OCI-LY1 (cell line): Measurements from ENCODE around the gene ASRGL1.

ENCODE experiments used
- H2AFZ ChIP-seq: fragments of 200-600 bp; sonication (generic), shearing (Covaris generic); 2 replicates; pipeline ENCODE4 v1.6.0; 2014; ENCODE audit warnings: antibody characterized with exemption, mild to moderate bottlenecking, low read length
- H3F3A ChIP-seq: fragments of 200-600 bp; sonication (generic), shearing (Covaris generic); 2 replicates; pipeline ENCODE4 v1.6.0; 2014; ENCODE audit warnings: mild to moderate bottlenecking, antibody characterized with exemption, low read length, moderate library complexity; ENCODE audit not compliant: insufficient read depth
- H3K27ac ChIP-seq: fragments of 200-600 bp; sonication (generic); 2 replicates; pipeline ENCODE4 v1.5.1; 2014; ENCODE audit warnings: low read length, mixed run types, mild to moderate bottlenecking, low read depth; ENCODE audit not compliant: poor library complexity, severe bottlenecking
- H3K27me3 ChIP-seq: fragments of 200-600 bp; sonication (generic); 2 replicates; pipeline ENCODE4 v1.6.0; 2014; ENCODE audit warnings: antibody characterized with exemption, mild to moderate bottlenecking, low read length, moderate library complexity; ENCODE audit not compliant: insufficient read depth
- H3K36me3 ChIP-seq: fragments of 200-600 bp; sonication (generic); 2 replicates; pipeline ENCODE4 v1.6.1; 2014; ENCODE audit warnings: mild to moderate bottlenecking, antibody characterized with exemption, low read length, moderate library complexity, mixed read lengths; ENCODE audit not compliant: insufficient read depth
- H3K4me1 ChIP-seq: fragments of 200-600 bp; sonication (generic); 2 replicates; pipeline ENCODE4 v1.5.1; 2014; ENCODE audit warnings: mild to moderate bottlenecking, low read length, moderate library complexity; ENCODE audit not compliant: insufficient read depth, severe bottlenecking
- H3K4me2 ChIP-seq: fragments of 200-600 bp; sonication (generic), shearing (Covaris generic); 2 replicates; pipeline ENCODE4 v1.6.1; 2014; ENCODE audit warnings: low read length
- H3K4me3 ChIP-seq: fragments of 200-600 bp; sonication (generic); 2 replicates; pipeline ENCODE4 v1.5.1; 2014; ENCODE audit warnings: low read length, low read depth, mild to moderate bottlenecking, mixed read lengths; ENCODE audit not compliant: poor library complexity, severe bottlenecking
- H3K79me2 ChIP-seq: fragments of 200-600 bp; shearing (Covaris generic); 2 replicates; pipeline ENCODE4 v1.6.1; 2016; ENCODE audit warnings: mixed run types, low read length, mixed read lengths; ENCODE audit not compliant: insufficient read depth
- H3K9ac ChIP-seq: fragments of 200-600 bp; sonication (generic), shearing (Covaris generic); 2 replicates; pipeline ENCODE4 v1.6.1; 2014; ENCODE audit warnings: mild to moderate bottlenecking, low read length, mixed read lengths
- H3K9me2 ChIP-seq: fragments of 200-600 bp; sonication (generic), shearing (Covaris generic); 2 replicates; pipeline ENCODE4 v1.6.1; 2014; ENCODE audit warnings: low read depth, mild to moderate bottlenecking, low read length, mixed read lengths
- H3K9me3 ChIP-seq: fragments of 200-600 bp; shearing (Covaris generic); 2 replicates; pipeline ENCODE4 v1.6.1; 2014; ENCODE audit warnings: low read length, mixed read lengths
- H4K20me1 ChIP-seq: fragments of 200-600 bp; sonication (generic), shearing (Covaris generic); 2 replicates; pipeline ENCODE4 v1.6.0; 2016; ENCODE audit warnings: mild to moderate bottlenecking, low read length; ENCODE audit not compliant: insufficient read depth
- EZH2 ChIP-seq: fragments of 200-600 bp; sonication (generic), shearing (Covaris generic); IDR thresholded peaks from 2 replicates; pipeline ENCODE4 v1.8.0; 2017; ENCODE audit warnings: borderline replicate concordance, mixed run types, mild to moderate bottlenecking, antibody characterized with exemption, low read length, moderate library complexity, mixed read lengths
- TF ChIP-seq, protein P1 (sequence below): fragments of 200-600 bp; sonication (generic), shearing (Covaris generic); IDR thresholded peaks from 2 replicates; pipeline ENCODE4 v1.5.1; 2017; ENCODE audit warnings: mild to moderate bottlenecking, antibody characterized with exemption, low read length, moderate library complexity, mixed read lengths

ASRGL1 gene

DNA sequence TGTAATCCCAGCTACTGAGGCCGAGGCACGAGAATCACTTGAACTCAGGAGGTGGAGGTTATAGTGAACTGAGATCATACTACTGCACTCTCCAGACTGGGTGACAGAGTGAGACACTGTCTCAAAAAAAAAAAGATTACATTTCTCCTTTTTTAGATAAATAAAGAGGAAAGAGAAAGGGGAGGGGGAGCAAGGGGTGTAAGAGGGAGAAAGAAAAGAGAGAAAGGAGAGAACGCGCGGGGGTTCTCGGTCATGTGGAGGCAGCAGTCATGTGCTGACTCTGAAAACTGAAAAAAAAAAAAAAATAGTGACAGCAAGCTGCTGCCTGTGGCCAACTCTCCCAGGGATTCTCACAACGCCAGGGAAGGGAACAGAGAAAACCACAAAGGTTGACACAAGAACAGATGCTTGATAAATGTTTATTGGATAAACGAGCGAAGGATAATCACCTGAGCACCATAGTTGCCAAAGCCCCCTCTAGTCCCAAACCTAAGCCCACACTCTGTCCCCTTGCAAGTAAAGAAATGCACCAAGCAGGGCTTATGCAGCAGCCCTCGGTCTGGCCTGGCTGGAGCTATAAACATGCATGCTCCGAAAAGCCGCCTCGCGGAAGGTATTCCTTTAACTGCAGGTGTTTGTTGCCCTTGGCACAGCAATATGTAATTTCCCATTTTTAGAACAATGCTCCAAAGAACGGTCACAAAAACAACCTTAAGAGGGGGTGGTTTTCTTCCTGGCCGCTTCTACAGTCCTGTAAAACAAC lies 96.1 kb downstream of the ASRGL1 start:
- no peak overlapping the region for H3K27ac ChIP-seq
- H4K20me1 ChIP-seq, result no peaks in the 10 kb centered on the region
- no peaks in the 10 kb centered on the region for H3K9me3 ChIP-seq
- H3F3A ChIP-seq, result no peaks in the 10 kb centered on the region
- H3K36me3 ChIP-seq, result no peaks in the 10 kb centered on the region
- H2AFZ ChIP-seq, result no peak overlapping the region
- no peaks in the 10 kb centered on the region for H3K9me2 ChIP-seq
- TF ChIP-seq, protein P1, sequence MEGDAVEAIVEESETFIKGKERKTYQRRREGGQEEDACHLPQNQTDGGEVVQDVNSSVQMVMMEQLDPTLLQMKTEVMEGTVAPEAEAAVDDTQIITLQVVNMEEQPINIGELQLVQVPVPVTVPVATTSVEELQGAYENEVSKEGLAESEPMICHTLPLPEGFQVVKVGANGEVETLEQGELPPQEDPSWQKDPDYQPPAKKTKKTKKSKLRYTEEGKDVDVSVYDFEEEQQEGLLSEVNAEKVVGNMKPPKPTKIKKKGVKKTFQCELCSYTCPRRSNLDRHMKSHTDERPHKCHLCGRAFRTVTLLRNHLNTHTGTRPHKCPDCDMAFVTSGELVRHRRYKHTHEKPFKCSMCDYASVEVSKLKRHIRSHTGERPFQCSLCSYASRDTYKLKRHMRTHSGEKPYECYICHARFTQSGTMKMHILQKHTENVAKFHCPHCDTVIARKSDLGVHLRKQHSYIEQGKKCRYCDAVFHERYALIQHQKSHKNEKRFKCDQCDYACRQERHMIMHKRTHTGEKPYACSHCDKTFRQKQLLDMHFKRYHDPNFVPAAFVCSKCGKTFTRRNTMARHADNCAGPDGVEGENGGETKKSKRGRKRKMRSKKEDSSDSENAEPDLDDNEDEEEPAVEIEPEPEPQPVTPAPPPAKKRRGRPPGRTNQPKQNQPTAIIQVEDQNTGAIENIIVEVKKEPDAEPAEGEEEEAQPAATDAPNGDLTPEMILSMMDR, result no peak
- TF ChIP-seq EZH2, result no peak
- no peak overlapping the region for H3K4me3 ChIP-seq
- H3K79me2 ChIP-seq, result no peaks in the 10 kb centered on the region
- peaks cover 3% of the 10 kb centered on the region; the same call in 1 of the 2 replicates for H3K27me3 ChIP-seq
- H3K9ac ChIP-seq, result no peak overlapping the region
- no peak overlapping the region for H3K4me2 ChIP-seq
- no peaks in the 10 kb centered on the region for H3K4me1 ChIP-seq

DNA sequence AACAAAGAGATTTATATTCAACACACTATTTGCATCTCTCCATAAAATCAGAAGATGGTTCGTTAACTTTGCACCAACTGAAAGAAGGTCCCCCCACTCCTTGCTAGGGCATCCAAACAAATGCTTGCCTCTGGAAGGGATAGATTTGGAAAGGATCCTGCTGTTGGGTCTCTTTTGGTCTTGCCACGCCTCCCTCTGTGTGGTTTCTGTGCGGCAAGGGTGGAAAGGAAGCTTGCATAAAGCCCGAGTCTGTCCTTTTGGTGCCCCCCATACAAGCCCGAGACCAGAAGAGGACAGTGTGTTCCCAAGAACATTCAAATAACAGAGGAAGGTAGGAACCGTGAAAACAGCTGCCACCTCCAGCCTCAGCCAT lies 96.6 kb downstream of the ASRGL1 start:
- Histone ChIP-seq H3K79me2 (no peaks in the 10 kb centered on the region), H3K9me3 (no peaks in the 10 kb centered on the region), H3K27ac (no peak overlapping the region), H3K9ac (no peak overlapping the region), H3K4me2 (no peak overlapping the region), H3F3A (no peaks in the 10 kb centered on the region), H3K4me1 (no peaks in the 10 kb centered on the region), H4K20me1 (no peaks in the 10 kb centered on the region), H2AFZ (no peak overlapping the region), H3K27me3 (no peaks in the 10 kb centered on the region; the same call in 1 of the 2 replicates), H3K4me3 (no peak overlapping the region), H3K36me3 (no peaks in the 10 kb centered on the region), H3K9me2 (no peaks in the 10 kb centered on the region)
- TF ChIP-seq, protein P1, result no peak
- TF ChIP-seq EZH2, result no peak

DNA sequence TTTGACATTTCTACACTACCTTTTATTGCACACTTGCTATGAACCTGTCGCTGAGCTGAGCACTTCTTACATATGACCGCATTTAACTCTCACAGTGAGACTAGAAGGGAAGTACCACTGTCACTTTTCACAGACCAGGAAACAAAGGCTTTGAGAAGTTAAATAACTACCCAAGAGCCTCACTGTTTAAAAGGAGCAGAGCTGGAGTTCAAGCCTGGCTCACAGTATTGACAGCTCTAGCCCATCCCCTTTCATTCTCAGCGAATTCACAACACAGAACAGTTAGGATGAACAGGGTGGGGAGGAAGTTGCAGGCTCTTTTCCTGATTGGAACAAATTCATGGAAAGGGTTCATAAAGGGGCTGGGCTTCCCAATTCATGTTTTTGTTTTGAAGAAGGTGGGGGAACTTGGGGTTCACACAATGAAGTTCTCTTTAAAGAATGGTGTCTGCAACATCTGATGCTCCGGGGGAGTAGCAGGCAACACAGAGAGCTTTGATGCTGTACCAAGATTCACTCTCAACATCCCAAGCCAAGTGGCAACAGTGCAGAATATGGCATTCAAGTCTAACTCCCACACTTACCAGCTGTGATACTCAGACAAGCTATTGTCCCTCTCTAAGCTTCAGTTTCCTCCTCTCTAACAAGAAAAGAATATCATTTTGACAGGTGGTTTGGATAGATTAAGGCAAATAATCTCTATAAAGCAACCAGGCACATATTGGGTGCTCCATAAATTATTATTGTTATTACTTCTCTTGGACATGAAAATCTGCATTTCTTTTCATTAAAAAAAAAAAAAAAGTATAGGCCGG lies 98.8 kb downstream of the ASRGL1 start:
- Histone ChIP-seq H3K4me1 (no peaks in the 10 kb centered on the region), H3K9ac (no peak overlapping the region), H3K27ac (no peak overlapping the region), H3K9me2 (no peaks in the 10 kb centered on the region), H3K4me3 (no peak overlapping the region), H3K9me3 (no peaks in the 10 kb centered on the region), H3K36me3 (no peaks in the 10 kb centered on the region), H3F3A (no peaks in the 10 kb centered on the region), H3K79me2 (no peaks in the 10 kb centered on the region), H3K27me3 (no peaks in the 10 kb centered on the region; the same call in 1 of the 2 replicates), H3K4me2 (no peak overlapping the region), H2AFZ (no peak overlapping the region), H4K20me1 (no peaks in the 10 kb centered on the region)
- TF ChIP-seq, protein P1, result no peak
- TF ChIP-seq EZH2, result no peak
